Lower lobe of right lung (tissue), 2 donors: ENCODE measurements around the gene ACSS1. TPM values are rescaled to one million over a fixed set of nuclear protein-coding genes. Genes with fewer than 3 reads are reported as not detected.
"Not testable (repeated sequence)": the region's sequence is repeated elsewhere in the genome, so short reads cannot be mapped to it uniquely, and the experiment has no call there.

Experiments
- ATAC-seq, 2 donors: fragments of 200-7000 bp; cut with Tn5 transposase; one replicate each; pipeline ENCODE4 v1.9.1; 2020 to 2022; ENCODE audit warnings: mild to moderate bottlenecking in 2 of 2, moderate library complexity in 2 of 2
- DNase-seq: peaks from one replicate; pipeline ENCODE4 v3.0.0-alpha.2; 2020
- H3K27ac ChIP-seq: fragments of 200-600 bp; one replicate; pipeline ENCODE4 v1.8.0; 2022
- H3K27me3 ChIP-seq: fragments of 200-600 bp; one replicate; pipeline ENCODE4 v1.8.0; 2022; ENCODE audit warnings: low read depth
- H3K36me3 ChIP-seq: fragments of 200-600 bp; one replicate; pipeline ENCODE4 v1.8.0; 2022; ENCODE audit warnings: mild to moderate bottlenecking
- H3K4me1 ChIP-seq: fragments of 200-600 bp; one replicate; pipeline ENCODE4 v1.8.0; 2022
- H3K4me3 ChIP-seq: fragments of 200-600 bp; one replicate; pipeline ENCODE4 v1.8.0; 2022; ENCODE audit warnings: mild to moderate bottlenecking
- H3K9me3 ChIP-seq: fragments of 200-600 bp; one replicate; pipeline ENCODE4 v1.8.0; 2022
- intact Hi-C: fragments of 100-400 bp; cut with DNase I; formaldehyde crosslinking; loops from one replicate; pipeline ENCODE4 v1.11.0; 2022
- total RNA-seq: library from RNA; stranded (reverse); fragmentation: NEBNext Ultra II Directional; extraction: Animal tissue kit (Norgen Biotek cat#: 25700); gene quantifications from one replicate; pipeline ENCODE4 v1.2.1, GENCODE V29; 2021
- TF ChIP-seq, protein P1 (sequence below): fragments of 200-600 bp; IDR thresholded peaks from one replicate; pipeline ENCODE4 v1.8.0; 2022; ENCODE audit warnings: antibody characterized with exemption, mild to moderate bottlenecking
- donor health status: DM: no; HTN: yes; CAD: no; lungs with severe emphysema.

ACSS1 gene
- total RNA-seq, 1 donor from 2014 or later: 41.8 TPM

DNA sequence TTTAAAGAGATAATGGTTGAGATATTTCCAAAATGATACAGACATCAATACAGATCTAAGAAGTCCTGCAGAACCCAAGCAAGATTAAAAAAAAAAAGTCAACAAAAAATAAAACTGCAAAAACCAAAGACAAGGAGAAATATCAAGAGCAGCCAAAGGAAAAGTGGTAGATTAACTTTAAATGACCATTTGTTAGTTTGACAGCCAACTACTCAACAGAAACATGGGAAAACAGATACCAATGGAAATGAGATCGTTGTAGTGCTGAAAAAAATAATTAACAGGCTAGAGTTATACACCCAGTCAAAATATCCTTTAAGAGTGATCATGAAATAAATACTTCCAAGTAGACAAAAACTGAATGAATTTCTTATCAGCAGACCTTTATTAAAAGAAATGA lies 54.9 kb downstream of the ACSS1 start:
- DNase-seq: no peak
- H3K4me1 ChIP-seq: peaks cover 14% of the 10 kb centered on the region
- TF ChIP-seq, protein P1, sequence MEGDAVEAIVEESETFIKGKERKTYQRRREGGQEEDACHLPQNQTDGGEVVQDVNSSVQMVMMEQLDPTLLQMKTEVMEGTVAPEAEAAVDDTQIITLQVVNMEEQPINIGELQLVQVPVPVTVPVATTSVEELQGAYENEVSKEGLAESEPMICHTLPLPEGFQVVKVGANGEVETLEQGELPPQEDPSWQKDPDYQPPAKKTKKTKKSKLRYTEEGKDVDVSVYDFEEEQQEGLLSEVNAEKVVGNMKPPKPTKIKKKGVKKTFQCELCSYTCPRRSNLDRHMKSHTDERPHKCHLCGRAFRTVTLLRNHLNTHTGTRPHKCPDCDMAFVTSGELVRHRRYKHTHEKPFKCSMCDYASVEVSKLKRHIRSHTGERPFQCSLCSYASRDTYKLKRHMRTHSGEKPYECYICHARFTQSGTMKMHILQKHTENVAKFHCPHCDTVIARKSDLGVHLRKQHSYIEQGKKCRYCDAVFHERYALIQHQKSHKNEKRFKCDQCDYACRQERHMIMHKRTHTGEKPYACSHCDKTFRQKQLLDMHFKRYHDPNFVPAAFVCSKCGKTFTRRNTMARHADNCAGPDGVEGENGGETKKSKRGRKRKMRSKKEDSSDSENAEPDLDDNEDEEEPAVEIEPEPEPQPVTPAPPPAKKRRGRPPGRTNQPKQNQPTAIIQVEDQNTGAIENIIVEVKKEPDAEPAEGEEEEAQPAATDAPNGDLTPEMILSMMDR: no peak
- no peak for ATAC-seq
- H3K27me3 ChIP-seq: no peaks in the 10 kb centered on the region
- H3K9me3 ChIP-seq: no peaks in the 10 kb centered on the region
- H3K36me3 ChIP-seq: peaks cover 34% of the 10 kb centered on the region
- intact Hi-C loops: no loop called here
- no peak overlapping the region for H3K27ac ChIP-seq
- H3K4me3 ChIP-seq: no peak overlapping the region

DNA sequence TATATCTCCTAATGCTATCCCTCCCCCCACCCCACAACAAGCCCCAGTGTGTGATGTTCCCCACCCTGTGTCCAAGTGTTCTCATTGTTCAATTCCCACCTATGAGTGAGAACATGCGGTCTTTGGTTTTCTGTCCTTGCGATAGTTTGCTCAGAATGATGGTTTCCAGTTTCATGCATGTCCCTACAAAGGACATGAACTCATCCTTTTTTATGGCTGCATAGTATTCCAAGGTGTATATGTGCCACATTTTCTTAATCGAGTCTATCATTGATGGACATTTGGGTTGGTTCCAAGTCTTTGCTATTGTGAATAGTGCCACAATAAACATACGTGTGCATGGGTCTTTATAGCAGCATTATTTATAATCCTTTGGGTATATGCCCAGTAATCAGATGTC lies 56.6 kb downstream of the ACSS1 start:
- intact Hi-C loops, H3K27ac ChIP-seq: not testable (repeated sequence)
- peaks cover 14% of the 10 kb centered on the region for H3K4me1 ChIP-seq

DNA sequence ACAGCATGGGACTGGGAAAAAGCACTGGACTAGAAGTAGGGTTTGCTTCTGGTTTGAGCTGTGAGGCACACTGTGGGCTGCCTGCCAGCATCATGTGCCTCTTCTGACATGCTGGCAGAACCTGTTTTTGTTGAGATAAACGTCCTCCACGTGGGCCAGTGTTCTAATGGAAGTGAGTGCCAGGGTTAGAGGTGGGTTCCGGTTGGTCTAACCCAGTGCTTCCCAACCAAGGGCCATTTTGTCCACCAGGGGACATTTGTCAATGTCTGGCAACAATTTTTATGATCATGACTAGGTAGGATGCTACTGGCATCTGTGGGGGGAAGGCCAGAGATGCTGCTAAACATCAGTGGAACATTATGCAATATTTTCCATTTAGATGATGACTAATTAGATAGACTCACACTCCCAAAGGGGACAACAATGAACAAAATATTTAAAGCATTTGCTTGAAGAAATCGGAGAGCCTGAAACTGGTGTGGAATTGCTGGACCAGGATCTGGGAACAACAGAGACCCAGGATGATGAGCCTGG lies 57.6 kb downstream of the ACSS1 start:
- peak; percentile 84 for DNase-seq
- intact Hi-C loops: no loop called here
- Histone ChIP-seq H3K4me1 (peaks cover 14% of the 10 kb centered on the region), H3K4me3 (no peak overlapping the region), H3K36me3 (peaks cover 7% of the 10 kb centered on the region), H3K27ac (no peak overlapping the region), H3K9me3 (no peaks in the 10 kb centered on the region), H3K27me3 (no peaks in the 10 kb centered on the region)
- TF ChIP-seq, protein P1: no peak
- ATAC-seq: peak; percentile 76 to 78

More for the DNA sequence above, 56.6 kb downstream of the ACSS1 start:
- H3K27me3 ChIP-seq, H3K9me3 ChIP-seq, DNase-seq, ATAC-seq, H3K4me3 ChIP-seq: not testable (repeated sequence)
- H3K36me3 ChIP-seq: peaks cover 17% of the 10 kb centered on the region

DNA sequence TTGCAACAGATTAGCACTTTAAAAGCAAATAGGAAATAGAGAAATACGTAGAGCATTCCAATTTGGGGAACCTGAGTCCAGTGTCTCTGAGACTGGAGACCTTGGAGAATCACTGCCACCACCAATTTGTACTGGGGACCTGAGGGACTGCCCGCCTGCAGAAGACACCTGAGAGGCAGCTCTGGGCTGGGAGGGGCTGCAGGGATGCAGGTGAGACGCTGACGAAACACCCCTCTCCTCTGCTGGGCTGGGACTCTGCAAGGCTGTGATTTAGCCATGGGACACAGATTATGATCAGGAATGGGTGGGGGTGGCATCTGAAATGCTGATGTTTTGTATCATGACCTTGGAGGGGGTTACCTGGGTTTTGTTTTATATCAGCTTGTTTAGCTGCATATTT lies 58.4 kb downstream of the ACSS1 start:
- ATAC-seq (no peak), DNase-seq (no peak)
- Histone ChIP-seq H3K27ac (no peak overlapping the region), H3K9me3 (no peaks in the 10 kb centered on the region), H3K36me3 (peaks cover 3% of the 10 kb centered on the region), H3K4me3 (no peak overlapping the region), H3K27me3 (no peaks in the 10 kb centered on the region), H3K4me1 (peaks cover 21% of the 10 kb centered on the region)
- TF ChIP-seq, protein P1: no peak
- intact Hi-C loops: no loop called here

DNA sequence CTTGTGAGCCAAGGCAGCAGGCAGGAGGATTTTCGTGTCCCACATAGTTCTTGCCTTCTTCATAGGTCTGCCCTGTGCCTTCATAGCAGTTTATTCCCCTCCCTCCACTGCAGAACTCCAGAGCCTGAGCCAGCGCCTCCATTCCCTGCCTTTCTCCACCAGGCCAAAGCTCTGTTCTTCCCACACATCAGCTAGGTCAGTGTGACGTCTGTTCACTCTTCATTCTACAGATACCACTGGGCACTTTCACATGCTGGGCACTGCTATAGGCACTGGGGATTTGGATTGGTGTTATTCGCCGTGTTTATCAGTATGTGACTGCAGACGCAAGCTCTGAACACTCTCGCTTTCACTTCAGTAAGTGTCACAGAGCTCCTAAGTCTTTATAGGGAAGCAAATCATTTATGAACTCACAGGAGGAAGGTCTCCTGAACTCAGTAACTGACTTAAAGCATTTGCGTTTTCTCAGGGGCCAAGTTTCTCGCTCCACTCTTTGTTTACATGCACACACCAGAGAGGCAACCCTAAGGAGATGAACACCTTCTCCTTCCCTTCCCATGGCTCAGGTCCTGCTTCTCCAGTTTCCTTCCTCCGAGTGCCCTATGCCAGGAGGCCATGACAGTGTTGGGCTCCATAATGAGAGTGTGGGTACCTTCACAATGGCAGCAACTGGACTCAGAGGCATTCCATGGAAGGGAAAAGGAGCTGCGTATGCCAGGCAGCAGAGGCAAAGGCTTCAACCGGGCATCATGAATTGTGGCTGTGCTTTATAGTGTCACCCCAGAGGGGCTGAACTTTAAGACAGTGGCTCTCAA lies 59.1 kb downstream of the ACSS1 start:
- H3K27ac ChIP-seq: no peak overlapping the region
- ATAC-seq: no peak
- peaks cover 3% of the 10 kb centered on the region for H3K36me3 ChIP-seq
- no peak for DNase-seq
- no peaks in the 10 kb centered on the region for H3K9me3 ChIP-seq
- TF ChIP-seq, protein P1: no peak
- H3K4me1 ChIP-seq: peaks cover 28% of the 10 kb centered on the region
- no peaks in the 10 kb centered on the region for H3K27me3 ChIP-seq
- no peak overlapping the region for H3K4me3 ChIP-seq
- intact Hi-C loops: no loop called here

DNA sequence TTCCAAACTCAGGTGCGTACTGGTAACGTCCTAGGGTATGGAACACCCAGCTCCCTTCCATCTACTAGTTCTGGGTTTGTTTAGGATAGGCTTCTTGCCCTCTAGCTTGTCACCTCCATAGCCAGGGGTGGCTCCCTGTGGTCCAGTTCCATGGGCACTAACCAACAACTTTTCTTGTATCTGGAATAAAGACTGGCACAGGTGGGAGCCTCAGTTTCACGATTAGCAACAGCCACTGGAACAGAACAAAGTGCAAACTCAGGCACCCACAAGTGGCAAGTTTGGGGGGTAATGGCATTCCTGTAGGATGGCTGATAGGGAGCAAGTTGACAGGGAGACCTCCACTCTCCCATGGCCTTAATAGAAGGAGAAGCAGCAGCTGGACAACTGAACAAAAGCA lies 59.8 kb downstream of the ACSS1 start:
- H3K27me3 ChIP-seq: no peaks in the 10 kb centered on the region
- H3K9me3 ChIP-seq: no peaks in the 10 kb centered on the region
- TF ChIP-seq, protein P1: no peak
- H3K4me3 ChIP-seq: no peak overlapping the region
- intact Hi-C loops: no loop called here
- no peak overlapping the region for H3K27ac ChIP-seq
- H3K4me1 ChIP-seq: peaks cover 35% of the 10 kb centered on the region
- ATAC-seq (no peak), DNase-seq (no peak)
- H3K36me3 ChIP-seq: peaks cover 3% of the 10 kb centered on the region
